Subcutaneous adipose tissue (tissue), 4 donors: ENCODE measurements around the gene TMEM185A. TPM values are rescaled to one million over a fixed set of nuclear protein-coding genes. Genes with fewer than 3 reads are reported as not detected.
"Not testable (repeated sequence)": the region's sequence is repeated elsewhere in the genome, so short reads cannot be mapped to it uniquely, and the experiment has no call there.

Experiments
- total RNA-seq, 4 donors: library from RNA; depleted of rRNA; stranded (reverse); fragments of >200 nt; gene quantifications; one replicate each; pipeline ENCODE4 v1.1.0, GENCODE V29; 2016
- TF ChIP-seq, protein P1 (sequence below): fragments of 450-650 bp; IDR thresholded peaks from one replicate; pipeline ENCODE4 v1.5.1; 2016; ENCODE audit warnings: low read depth, mild to moderate bottlenecking, control low read depth, antibody characterized with exemption, moderate library complexity

The TMEM185A gene
- total RNA-seq, 4 donors from 2014 or later, result 15.1 to 20.2 (median 18.9) TPM

DNA sequence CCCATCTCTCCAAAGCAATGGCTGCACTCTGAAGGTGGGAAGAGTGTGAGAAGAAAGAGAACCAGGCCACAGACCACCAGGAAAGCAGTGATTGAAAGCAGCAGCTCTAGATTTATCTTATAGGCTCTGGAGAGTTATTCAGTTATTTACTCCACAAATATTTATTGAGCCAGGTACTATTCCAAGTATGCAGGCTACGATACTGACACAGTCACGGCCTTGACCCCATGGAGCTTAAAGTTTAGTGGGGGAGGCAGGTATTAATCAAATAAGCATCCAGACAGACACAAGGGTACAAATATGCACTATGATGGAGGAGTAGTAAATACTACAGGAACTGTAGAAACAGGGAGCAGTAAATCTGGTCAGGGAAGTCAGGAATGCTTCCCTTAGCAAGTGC, 2.8 kb downstream of the TMEM185A start:
- TF ChIP-seq, protein P1, sequence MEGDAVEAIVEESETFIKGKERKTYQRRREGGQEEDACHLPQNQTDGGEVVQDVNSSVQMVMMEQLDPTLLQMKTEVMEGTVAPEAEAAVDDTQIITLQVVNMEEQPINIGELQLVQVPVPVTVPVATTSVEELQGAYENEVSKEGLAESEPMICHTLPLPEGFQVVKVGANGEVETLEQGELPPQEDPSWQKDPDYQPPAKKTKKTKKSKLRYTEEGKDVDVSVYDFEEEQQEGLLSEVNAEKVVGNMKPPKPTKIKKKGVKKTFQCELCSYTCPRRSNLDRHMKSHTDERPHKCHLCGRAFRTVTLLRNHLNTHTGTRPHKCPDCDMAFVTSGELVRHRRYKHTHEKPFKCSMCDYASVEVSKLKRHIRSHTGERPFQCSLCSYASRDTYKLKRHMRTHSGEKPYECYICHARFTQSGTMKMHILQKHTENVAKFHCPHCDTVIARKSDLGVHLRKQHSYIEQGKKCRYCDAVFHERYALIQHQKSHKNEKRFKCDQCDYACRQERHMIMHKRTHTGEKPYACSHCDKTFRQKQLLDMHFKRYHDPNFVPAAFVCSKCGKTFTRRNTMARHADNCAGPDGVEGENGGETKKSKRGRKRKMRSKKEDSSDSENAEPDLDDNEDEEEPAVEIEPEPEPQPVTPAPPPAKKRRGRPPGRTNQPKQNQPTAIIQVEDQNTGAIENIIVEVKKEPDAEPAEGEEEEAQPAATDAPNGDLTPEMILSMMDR, result no peak

DNA sequence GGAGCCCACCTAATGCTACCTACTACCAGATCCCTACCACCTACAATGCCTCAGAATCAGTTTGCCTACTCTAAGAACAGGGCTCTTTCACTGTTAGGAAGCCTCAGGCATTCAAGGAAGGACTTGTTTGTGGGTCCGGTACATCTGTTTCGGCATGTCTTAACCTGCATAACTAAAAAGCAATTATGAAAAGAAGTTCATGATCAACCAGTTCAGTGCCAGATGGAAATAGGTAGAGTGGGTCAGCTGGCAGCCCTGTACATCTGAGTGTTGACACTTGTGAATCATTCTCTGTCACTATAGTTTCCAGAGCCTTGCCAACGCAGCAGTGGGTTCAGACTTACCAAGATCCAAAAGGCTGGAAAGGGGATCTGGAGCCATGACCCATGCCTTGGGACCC, 3.3 kb downstream of the TMEM185A start:
- TF ChIP-seq, protein P1, result no peak

DNA sequence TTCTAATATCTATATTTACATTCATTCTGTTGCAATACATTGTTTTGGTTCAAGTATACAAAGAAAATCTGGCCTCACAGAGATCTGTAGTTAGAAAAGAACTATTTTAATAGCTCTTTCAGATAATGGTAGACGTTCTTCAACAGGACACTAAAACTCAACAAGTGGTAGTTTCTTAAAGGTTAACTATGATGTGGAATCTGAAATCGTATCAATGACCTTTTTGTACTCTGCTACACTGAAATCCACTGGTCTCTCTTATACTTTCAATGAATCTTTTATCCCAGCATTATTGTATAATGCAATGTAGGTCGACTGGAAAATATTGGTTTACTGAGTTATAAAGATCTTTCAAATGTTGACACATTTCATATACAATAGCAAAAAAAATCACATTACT, 12.7 kb downstream of the TMEM185A start:
- TF ChIP-seq, protein P1, result no peak

DNA sequence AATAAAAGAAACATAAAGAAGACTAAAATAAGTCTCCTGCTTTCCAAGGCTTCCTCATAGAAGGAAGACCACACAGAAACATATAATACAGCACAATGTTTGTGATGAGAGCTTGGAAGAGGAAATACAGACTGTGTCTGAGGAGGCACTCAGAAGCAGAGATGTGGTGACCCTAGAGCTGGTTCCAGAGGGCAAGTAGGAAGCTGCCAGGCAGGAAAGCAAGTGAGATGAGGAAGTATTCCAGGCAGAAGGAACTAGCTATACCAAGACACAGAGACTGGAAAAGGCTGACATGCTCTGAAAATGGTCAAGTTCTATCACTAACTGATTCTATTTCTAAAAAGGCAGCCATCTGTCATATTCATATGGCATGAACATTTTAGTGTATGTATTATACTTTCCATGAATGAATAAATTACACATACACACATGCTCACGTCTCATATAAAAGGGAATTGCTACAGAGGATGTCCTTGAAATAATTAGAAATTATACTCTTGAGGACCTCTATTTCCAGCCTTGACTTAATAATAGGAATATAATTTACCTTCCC, 19.9 kb downstream of the TMEM185A start:
- TF ChIP-seq, protein P1, result no peak

DNA sequence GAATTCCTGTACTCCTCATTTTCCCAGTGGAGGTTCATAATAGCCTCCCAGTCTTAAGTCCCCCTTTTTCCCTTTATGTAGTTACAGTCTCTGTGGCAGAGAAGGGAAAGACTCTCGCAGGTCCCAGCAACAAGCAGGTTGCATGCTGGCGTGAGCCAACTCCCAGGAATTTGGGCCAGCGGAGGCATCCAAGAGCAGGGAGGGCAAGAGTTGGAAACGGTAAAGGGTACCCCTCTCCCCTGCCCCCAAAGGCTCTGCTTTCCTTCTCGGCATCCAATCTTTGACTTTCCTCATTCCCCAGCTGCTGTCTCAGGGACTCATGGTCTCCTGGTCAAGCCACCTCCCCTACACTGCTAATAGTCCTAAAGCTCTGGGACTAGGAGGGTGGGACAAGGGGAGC, 21.1 kb downstream of the TMEM185A start:
- TF ChIP-seq, protein P1, result no peak

DNA sequence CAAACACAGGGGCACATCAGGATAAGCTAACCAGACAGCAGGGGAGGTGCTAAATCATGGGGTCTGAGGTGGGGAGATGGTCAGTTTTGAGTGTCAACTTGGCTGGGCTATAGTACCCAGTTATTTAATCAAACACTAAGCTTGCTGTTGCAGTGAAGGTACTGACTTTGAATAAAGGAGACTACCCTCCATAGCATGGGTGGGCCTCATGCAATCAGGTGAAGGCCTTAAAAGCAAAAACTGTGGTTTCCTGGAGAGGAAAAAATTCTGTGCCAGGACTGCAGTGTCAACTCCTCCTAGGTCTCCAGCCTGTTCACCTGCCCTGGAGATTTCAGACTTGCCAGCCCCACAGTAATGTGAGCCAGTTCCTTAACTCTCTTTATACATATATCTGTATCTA, 23.9 kb downstream of the TMEM185A start:
- TF ChIP-seq, protein P1, result no peak

DNA sequence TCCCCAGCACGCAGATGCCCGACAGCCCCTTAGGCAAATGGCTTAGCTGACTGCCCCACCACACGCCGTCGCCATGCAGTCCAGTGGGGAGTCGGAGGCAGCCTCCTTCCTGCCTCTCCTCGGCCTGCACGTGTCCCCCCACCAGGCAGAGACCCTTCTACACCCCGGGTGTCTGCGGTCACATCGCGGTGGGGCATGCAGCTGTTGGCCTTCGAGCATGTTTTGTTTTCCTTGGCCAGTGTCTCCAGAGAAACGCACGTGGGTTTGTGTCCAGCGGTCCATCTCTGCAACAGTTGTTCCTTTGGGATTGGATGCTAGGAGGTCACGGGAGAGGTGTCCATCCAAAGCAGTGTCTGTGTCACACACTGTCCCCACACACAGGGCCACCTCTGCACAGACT, 36.4 kb downstream of the TMEM185A start, which contains the start of gene HSFX2:
Gene HSFX2 (minus strand): TSS at position 101 of the 400 bp plus-strand sequence. CDS start 614 bp downstream, outside the sequence.
- TF ChIP-seq, protein P1, result not testable (repeated sequence)
